Globus pallidus (tissue), 1 donor: ENCODE results near the gene NRG2.

Source experiments
- DNase-seq: peaks from one replicate; pipeline ENCODE4 v3.0.0-alpha.2; 2015; ENCODE audit warnings: low spot score

Gene NRG2

DNA sequence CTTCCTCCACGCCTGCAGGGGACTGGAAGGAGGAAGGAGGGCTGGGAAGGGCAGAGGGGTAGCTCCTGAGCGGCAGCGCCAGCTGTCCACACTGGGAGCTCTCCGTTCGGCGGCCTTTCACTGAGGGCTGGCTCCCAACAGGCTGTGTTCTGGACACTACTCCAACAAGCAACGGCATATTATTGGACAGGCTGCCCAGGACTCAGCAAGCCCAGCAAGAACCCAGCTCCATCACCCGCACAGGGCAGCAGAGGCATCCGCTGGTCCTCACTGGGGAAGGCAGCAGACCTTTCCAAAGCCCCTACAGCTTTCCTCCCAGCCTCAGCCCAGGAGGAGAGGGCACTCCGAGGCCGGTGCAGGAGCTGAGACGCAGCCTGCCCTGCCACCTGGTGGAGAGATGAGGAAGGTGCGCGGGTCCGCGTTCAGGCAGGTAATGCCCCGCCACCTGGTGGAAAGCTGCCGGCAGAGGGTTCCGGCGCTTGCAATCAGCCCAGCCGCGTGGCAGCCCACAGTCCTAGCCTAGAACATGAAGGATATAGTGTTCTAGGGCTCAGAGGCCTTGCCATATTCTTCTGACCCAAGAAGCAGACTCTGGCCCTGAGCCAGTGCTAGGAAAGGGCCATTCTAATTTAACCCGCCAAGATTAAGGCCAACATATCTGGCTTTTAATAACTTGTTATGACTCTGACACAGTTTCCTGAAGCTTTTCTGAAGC, 74.4 kb downstream of the NRG2 start:
- DNase-seq, result peak; percentile 75

DNA sequence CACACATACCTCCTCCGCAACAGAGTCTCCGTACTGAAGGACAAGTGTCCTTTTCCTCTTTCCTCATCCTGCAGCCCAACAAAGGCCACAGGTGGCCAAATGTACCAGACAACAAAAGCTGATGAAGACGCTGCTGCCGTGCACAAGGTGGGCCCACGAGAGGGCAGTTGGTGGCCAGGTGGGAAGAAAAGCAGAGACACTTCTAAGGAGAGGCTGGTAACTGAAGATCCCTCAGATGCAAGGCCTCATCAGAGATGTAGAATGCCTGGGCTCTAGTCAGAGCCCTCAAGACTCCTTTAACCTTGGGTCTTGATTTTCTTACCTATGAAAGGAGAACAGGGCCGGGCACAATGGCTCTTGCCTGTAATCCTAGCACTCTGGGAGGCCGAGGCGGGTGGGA, 75.7 kb downstream of the NRG2 start:
- no peak for DNase-seq

DNA sequence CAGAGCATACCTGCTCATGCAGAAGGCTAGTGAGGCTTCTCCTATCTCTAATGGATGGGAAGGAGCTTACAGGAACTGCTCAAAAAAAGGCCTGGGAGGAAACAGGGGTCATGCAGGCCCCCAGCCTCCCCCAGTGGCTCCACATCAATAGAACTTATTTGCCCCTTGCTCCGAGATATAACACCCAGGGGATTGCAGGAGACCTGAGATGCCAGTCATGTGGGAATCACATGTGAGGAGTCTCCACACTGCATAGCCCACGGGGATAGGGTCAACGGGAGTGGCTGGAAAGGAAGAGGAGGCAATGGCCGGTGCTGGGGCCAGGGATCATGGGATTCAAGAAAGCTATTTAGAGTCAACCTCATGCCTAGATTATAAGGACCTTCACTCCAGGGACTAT, 76.2 kb downstream of the NRG2 start:
- no peak for DNase-seq

DNA sequence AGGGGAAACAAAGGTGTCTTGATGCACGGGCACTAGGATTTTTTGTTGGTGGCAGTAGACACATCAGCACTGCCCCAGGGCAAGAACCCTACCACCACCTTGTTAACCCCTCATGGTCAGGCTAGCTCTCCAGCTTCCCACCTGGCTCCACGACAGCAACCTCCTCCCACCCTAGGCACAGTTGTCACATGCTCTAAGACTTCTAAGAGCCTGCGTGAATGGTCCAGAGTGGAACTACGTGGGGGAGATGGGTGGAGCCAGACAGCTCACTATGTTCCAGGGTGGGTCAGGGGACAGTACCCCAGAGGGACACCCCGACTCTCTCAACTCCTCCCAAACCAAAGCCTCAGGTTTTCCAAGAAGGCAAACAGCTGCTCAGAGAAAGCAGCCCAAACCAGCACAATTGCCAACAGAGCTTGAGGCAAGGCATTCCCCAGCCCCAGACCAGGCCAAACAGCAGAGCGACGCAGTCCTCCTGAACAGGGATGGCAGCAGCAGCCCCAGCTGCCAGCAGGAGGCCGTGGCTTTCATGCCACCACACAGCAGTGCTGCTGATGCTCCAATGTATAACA, 78.0 kb downstream of the NRG2 start:
- no peak for DNase-seq

- no peak for DNase-seq
Observed at GRCh38 chr5:139964266-139964993, 78.7 kb downstream of the NRG2 start.

- DNase-seq, result no peak
Observed at GRCh38 chr5:139962445-139962844, 80.7 kb downstream of the NRG2 start.

DNA sequence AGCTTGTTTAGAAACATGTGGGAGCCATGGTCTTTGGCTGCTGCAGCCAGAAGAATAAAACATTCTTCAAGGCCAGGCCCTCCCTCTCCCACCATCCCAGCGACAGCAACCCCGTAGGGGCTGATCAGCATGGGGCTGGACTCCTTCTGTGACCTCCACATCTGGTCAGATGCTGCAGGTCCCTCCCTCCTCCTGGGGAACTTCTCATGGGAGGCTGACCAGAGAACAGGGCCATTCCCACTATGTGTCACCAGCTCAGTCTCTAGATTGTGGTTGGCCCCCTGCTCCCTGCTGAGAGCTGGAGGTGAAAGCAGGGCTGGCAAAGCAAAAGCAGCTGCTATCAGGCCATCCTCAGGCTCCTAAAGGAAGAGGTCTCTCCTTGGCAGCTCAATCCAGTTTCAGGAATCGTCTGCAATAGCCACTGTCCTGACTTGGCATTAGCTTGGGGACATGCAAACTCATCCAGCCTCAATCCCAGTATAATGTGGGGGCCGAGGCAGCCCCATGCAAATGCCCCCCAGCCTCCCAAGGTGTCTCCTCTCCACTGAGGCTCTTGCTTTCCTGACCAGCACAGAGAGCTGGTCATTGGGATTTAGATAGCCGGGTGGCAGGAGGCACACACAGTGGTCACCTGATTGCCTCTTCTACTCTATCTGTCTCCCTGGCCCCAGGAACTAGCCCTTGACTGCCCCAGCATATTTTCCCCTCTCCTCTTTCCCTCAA, 81.5 kb downstream of the NRG2 start:
- peak; percentile 11 for DNase-seq

- DNase-seq, result no peak
Observed at GRCh38 chr5:139960723-139961383, 82.2 kb downstream of the NRG2 start.

- DNase-seq, result no peak
Observed at GRCh38 chr5:139958432-139959148, 84.5 kb downstream of the NRG2 start.

DNA sequence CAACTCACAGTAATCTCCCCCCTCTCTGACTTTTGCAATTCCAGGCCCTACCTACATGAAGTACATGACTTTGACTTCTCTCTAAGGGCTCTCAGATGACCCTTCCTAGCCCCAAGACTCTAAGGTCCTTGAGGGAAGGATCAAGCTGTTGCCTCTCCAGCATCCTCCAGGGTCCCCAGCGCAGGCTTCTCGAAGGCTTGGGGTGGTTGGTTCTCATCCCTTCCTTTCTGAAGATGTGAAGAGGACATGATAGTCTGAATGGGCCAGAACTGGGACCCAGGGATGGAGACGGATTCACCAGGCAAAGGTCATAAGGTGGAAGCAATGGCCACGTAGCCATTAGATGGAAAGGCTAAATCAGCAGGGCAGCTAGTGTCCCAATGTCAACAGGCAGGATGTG, 86.8 kb downstream of the NRG2 start:
- DNase-seq, result no peak

GRCh38 chr5:139955616-139956273, 87.4 kb downstream of the NRG2 start:
- no peak for DNase-seq

- no peak for DNase-seq
Observed at GRCh38 chr5:139955053-139955605, 88.0 kb downstream of the NRG2 start.

- DNase-seq, result no peak
Observed at GRCh38 chr5:139954462-139954861, 88.6 kb downstream of the NRG2 start.

- DNase-seq, result no peak
Observed at GRCh38 chr5:139954022-139954421, 89.1 kb downstream of the NRG2 start.

DNA sequence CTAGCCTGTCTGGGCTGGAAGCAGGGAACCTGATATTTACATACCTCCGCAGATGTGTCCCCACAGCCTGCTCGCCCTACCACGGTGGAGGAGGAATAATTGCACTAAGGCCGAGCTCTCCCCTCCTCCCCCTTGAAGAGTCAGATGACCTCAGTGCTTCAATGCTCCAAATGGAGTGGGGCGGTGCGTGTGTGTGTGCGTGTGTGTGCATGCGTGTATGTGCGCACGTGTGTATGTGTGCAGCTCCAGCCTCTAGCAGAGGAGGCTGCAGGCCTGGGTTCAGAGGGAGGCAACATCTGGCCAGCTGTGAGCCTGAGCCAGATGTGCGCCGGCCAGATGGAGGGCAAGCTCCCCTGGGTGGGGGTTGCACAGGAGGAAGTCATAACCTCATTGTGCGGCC, 90.5 kb downstream of the NRG2 start:
- DNase-seq, result no peak

GRCh38 chr5:139951983-139952382, 91.1 kb downstream of the NRG2 start:
- no peak for DNase-seq

DNA sequence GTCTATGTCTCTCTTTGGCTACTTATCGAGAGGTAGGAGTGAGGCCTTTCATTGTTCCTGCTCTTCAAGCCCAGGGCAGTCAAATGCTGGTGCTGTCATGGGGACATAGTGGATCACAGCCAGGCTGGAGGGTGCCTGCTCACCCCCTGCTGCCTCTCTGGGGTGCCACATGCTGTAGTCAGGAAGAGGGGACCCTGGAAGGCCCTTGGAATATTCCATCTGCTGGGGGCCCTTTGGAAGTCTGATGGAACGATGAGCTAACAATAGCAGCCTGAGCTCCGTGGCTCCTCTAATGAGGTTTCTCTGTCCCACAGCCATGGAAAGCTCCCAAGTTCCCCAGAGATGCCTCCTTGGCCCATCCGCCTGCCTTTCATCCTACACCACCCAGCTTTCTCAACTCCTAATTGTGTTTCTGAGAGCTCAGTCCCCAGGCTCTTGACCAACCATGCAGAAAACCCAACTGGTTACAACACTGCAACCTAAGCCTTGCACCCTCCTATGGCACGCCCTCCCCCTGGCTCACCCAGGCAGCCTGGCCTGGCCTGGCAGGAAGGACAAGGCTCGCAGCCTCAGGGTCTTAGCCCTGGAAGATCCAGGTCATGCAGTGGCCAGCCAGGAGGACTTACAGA, 91.7 kb downstream of the NRG2 start:
- peak; percentile 14 for DNase-seq

DNA sequence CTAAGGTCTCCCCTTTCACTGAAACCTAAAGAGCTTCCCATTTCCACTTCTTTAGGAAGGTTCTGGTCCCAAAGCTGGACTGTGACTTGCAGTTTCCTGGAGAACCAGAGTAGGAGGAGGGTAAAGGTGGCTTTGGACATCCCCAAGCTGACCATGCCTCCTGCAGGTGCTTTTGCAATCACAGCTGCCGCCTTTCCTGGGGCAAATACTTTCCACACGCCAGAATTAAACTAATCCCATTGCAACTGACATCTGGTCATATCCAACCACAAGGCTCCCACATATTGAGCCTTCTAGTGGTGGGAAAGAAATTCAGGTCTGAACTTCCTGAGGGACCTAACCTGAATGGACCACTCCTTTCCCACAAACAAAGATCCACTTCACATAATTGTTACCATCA, 92.7 kb downstream of the NRG2 start:
- no peak for DNase-seq

DNA sequence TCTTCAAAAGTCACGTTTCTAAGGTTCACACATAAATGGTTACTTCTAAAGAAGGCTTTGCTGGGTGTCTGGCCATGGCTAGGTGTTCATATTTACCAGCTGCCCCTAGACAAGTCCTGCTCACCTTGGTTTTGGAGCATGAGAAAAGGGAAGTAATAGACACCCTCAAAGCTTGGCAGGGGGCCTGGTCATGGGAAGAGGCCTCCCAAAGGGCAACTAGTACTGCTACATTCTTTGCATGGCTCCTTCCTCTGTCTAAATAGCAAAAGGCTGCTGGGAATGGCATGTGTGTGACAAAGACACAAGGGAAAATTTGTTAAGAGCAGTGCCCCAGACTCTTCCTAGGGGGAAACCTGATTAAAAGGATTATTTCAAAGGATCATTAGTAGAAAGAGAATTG, 93.4 kb downstream of the NRG2 start:
- peak; percentile 24 for DNase-seq

DNA sequence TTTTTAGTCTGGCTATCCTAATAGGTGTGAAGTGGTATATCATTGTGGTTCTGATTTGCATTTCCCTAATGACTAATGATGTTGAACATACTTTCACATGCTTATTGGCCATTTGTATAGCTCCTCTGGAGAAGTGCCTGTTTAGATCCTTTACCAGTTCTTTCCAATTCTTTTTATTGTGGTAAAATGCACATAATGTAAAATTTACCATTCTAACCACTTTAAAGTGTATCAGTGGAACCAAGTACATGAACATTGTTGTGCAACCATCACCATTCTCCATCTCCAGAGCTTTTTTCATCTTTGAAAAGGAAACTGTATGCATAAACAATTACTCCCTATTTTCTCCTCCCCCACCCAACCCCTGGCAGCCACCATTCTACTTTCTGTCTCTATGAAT, 95.4 kb downstream of the NRG2 start:
- DNase-seq, result no peak
